ENCODE results near the gene PTGFRN. TPM values are rescaled to one million over a fixed set of nuclear protein-coding genes. Genes with fewer than 3 reads are reported as not detected.

Gene PTGFRN
- total RNA-seq, 1 donor = 40.2 TPM

GRCh38 chr1:116948046-116948445 lies 38.3 kb downstream of the PTGFRN start:
- Histone ChIP-seq H4K20me1 (ENCODE audit: insufficient read depth, low read length) (no peaks in the 10 kb centered on the region), H3K27me3 (ENCODE audit: insufficient read depth, low read length) (no peaks in the 10 kb centered on the region), H2AFZ (ENCODE audit: low read length) (no peak overlapping the region), H3K27ac (ENCODE audit: low read depth, low read length) (no peak overlapping the region), H3K9me3 (ENCODE audit: low read depth, low read length) (no peaks in the 10 kb centered on the region), H3K79me2 (ENCODE audit: insufficient read depth, low read length) (no peaks in the 10 kb centered on the region), H3K4me2 (ENCODE audit: insufficient read depth, low read length) (no peak overlapping the region), H3K4me3 (ENCODE audit: insufficient read depth, low read length) (no peak overlapping the region), H3K4me1 (ENCODE audit: insufficient read depth, low read length) (no peaks in the 10 kb centered on the region), H3K36me3 (ENCODE audit: insufficient read depth, low read length) (no peaks in the 10 kb centered on the region)
- TF ChIP-seq, protein P1, sequence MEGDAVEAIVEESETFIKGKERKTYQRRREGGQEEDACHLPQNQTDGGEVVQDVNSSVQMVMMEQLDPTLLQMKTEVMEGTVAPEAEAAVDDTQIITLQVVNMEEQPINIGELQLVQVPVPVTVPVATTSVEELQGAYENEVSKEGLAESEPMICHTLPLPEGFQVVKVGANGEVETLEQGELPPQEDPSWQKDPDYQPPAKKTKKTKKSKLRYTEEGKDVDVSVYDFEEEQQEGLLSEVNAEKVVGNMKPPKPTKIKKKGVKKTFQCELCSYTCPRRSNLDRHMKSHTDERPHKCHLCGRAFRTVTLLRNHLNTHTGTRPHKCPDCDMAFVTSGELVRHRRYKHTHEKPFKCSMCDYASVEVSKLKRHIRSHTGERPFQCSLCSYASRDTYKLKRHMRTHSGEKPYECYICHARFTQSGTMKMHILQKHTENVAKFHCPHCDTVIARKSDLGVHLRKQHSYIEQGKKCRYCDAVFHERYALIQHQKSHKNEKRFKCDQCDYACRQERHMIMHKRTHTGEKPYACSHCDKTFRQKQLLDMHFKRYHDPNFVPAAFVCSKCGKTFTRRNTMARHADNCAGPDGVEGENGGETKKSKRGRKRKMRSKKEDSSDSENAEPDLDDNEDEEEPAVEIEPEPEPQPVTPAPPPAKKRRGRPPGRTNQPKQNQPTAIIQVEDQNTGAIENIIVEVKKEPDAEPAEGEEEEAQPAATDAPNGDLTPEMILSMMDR (IDR thresholded peaks at IDR 0.05; ENCODE audit: extremely low read depth, low read depth, low read length) = no peak
- DNase-seq (ENCODE audit: insufficient read length, low spot score, missing footprints) = no peak

DNA sequence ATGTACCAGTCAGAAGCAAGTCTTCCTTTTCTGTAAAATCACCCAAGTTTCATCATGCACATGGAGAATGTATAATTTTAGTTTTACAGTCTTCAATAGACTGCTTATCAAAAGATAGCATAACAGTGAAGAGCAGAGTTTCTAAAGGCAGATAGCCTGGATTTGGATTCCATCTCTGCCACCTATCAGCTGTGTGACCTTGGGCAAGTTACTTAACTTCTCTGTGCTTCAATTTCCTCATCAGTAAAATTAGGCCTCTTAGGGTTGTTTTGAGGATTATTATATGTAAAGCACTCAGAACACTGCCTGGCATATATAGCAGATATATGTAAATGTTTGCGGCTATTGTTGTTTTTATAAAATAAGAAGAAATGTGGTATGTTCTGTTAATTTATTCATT lies 38.9 kb downstream of the PTGFRN start:
- TF ChIP-seq, protein P1 (IDR thresholded peaks at IDR 0.05; ENCODE audit: extremely low read depth, low read depth, low read length) = no peak
- H3K9me3 ChIP-seq (ENCODE audit: low read depth, low read length) = no peaks in the 10 kb centered on the region
- no peaks in the 10 kb centered on the region for H3K27me3 ChIP-seq (ENCODE audit: insufficient read depth, low read length)
- H3K36me3 ChIP-seq (ENCODE audit: insufficient read depth, low read length) = no peaks in the 10 kb centered on the region
- no peaks in the 10 kb centered on the region for H3K79me2 ChIP-seq (ENCODE audit: insufficient read depth, low read length)
- H3K4me1 ChIP-seq (ENCODE audit: insufficient read depth, low read length) = no peaks in the 10 kb centered on the region
- no peak for DNase-seq (ENCODE audit: insufficient read length, low spot score, missing footprints)
- H3K27ac ChIP-seq (ENCODE audit: low read depth, low read length) = no peak overlapping the region
- no peak overlapping the region for H3K4me3 ChIP-seq (ENCODE audit: insufficient read depth, low read length)
- no peaks in the 10 kb centered on the region for H4K20me1 ChIP-seq (ENCODE audit: insufficient read depth, low read length)
- no peak overlapping the region for H3K4me2 ChIP-seq (ENCODE audit: insufficient read depth, low read length)
- no peak overlapping the region for H2AFZ ChIP-seq (ENCODE audit: low read length)

- H3K36me3 ChIP-seq (ENCODE audit: insufficient read depth, low read length) = no peaks in the 10 kb centered on the region
- H3K9me3 ChIP-seq (ENCODE audit: low read depth, low read length) = no peaks in the 10 kb centered on the region
- H3K4me1 ChIP-seq (ENCODE audit: insufficient read depth, low read length) = no peaks in the 10 kb centered on the region
- no peak for DNase-seq (ENCODE audit: insufficient read length, low spot score, missing footprints)
- H3K27ac ChIP-seq (ENCODE audit: low read depth, low read length) = no peak overlapping the region
- no peak overlapping the region for H3K4me3 ChIP-seq (ENCODE audit: insufficient read depth, low read length)
- TF ChIP-seq, protein P1 (IDR thresholded peaks at IDR 0.05; ENCODE audit: extremely low read depth, low read depth, low read length) = no peak
- H3K4me2 ChIP-seq (ENCODE audit: insufficient read depth, low read length) = no peak overlapping the region
- H3K79me2 ChIP-seq (ENCODE audit: insufficient read depth, low read length) = no peaks in the 10 kb centered on the region
- no peaks in the 10 kb centered on the region for H4K20me1 ChIP-seq (ENCODE audit: insufficient read depth, low read length)
- H2AFZ ChIP-seq (ENCODE audit: low read length) = no peak overlapping the region
- H3K27me3 ChIP-seq (ENCODE audit: insufficient read depth, low read length) = no peaks in the 10 kb centered on the region
Observed at GRCh38 chr1:116949213-116949985, 39.7 kb downstream of the PTGFRN start.

GRCh38 chr1:116950517-116951199 lies 40.9 kb downstream of the PTGFRN start:
- no peaks in the 10 kb centered on the region for H3K4me1 ChIP-seq (ENCODE audit: insufficient read depth, low read length)
- H3K4me2 ChIP-seq (ENCODE audit: insufficient read depth, low read length) = no peak overlapping the region
- H3K4me3 ChIP-seq (ENCODE audit: insufficient read depth, low read length) = no peak overlapping the region
- H3K79me2 ChIP-seq (ENCODE audit: insufficient read depth, low read length) = no peaks in the 10 kb centered on the region
- H3K27me3 ChIP-seq (ENCODE audit: insufficient read depth, low read length) = no peaks in the 10 kb centered on the region
- TF ChIP-seq, protein P1 (IDR thresholded peaks at IDR 0.05; ENCODE audit: extremely low read depth, low read depth, low read length) = no peak
- H3K27ac ChIP-seq (ENCODE audit: low read depth, low read length) = no peak overlapping the region
- no peaks in the 10 kb centered on the region for H3K9me3 ChIP-seq (ENCODE audit: low read depth, low read length)
- no peaks in the 10 kb centered on the region for H4K20me1 ChIP-seq (ENCODE audit: insufficient read depth, low read length)
- H3K36me3 ChIP-seq (ENCODE audit: insufficient read depth, low read length) = no peaks in the 10 kb centered on the region
- DNase-seq (ENCODE audit: insufficient read length, low spot score, missing footprints) = no peak
- no peak overlapping the region for H2AFZ ChIP-seq (ENCODE audit: low read length)

All from osteoblast (primary cell).